Measurements from ENCODE around the gene RSPH6A.

- TF ChIP-seq EP300 (IDR thresholded peaks at IDR 0.05; ENCODE audit: borderline replicate concordance) (no peak), FOXM1 (IDR thresholded peaks at IDR 0.05; ENCODE audit: borderline replicate concordance, low read depth) (no peak), YY1 (IDR thresholded peaks at IDR 0.05; ENCODE audit: low read depth) (no peak), CEBPB (IDR thresholded peaks at IDR 0.05) (no peak), ZBTB7A (IDR thresholded peaks at IDR 0.05; ENCODE audit: low read depth) (no peak), CREB1 (IDR thresholded peaks at IDR 0.05; ENCODE audit: low read depth) (no peak), TAF1 (IDR thresholded peaks at IDR 0.05; ENCODE audit: low read depth) (no peak), RAD21 (IDR thresholded peaks at IDR 0.05; ENCODE audit: low read depth) (no peak), REST (IDR thresholded peaks at IDR 0.05; ENCODE audit: low read depth) (no peak), TCF12 (IDR thresholded peaks at IDR 0.05; ENCODE audit: low read depth) (no peak), NFIC (IDR thresholded peaks at IDR 0.05) (no peak), MAX (IDR thresholded peaks at IDR 0.05) (no peak), EGR1 (IDR thresholded peaks at IDR 0.05) (no peak)
Measured at GRCh38 chr19:45826934-45827333, 11.8 kb upstream of the RSPH6A start.

Data from Ishikawa (cell line).